ENCODE measurements around the gene ERFE.

Gene ERFE

DNA sequence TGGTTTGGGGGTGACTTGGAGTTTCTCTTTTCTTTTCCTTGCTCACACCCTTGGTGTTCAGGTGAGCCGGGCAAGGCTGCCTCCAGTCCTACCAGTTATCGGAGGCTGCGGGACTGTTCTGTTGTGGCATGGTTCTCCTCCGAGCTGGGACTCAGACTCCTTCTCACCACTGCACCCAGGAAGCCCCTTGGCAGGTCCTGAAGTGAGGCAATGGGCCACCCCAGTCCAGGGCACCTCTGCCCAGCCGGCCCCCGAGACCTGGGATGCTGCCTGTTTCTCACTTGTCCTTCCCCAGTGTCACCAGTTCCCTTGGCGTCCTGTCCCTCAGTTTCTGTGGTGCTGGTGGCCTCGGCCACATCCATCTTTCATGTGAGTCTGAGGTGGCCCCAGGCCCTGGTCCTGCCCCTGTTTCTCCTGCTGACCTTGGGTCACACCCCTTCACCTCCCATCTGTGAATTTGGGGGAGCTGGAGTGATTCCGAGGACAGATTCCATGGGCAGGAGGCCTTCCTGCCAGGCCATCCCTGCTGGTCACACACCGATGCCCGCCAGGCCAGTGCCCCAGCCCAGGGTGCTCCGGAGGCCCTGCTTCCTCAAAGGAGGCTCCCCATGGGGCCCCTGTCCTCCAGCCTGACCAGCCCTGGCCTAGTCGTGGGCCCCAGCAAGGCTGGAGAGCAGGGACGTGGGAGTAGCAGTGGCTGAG is 26.9 kb upstream of the ERFE start:
- H3K27me3 ChIP-seq (replicated peaks in 2 of 5; ENCODE audit: control insufficient read depth in 4 of 5, insufficient read depth in 5 of 5, low read length in 4 of 5): peaks cover 0 to 2% (median 0%) of the 10 kb centered on the region in 5 experiments
- H3K4me3 ChIP-seq (ENCODE audit: control insufficient read depth in 1 of 7, extremely low read depth in 1 of 7, insufficient read depth in 4 of 7, low read depth in 2 of 7, low read length in 6 of 7): no peak overlapping the region
- no peak for DNase-seq
- no peaks in the 10 kb centered on the region for H3K9me3 ChIP-seq (ENCODE audit: control extremely low read depth in 1 of 5, control insufficient read depth in 4 of 5, insufficient read depth in 2 of 5, low read depth in 1 of 5, low read length in 4 of 5)
- H3K4me1 ChIP-seq (ENCODE audit: control extremely low read depth in 1 of 4, control insufficient read depth in 4 of 4, insufficient read depth in 4 of 4, low read length in 3 of 4): peaks cover 0 to 2% (median 0%) of the 10 kb centered on the region in 4 experiments
- ChIA-PET POLR2A (no interaction called here), CTCF (interaction anchor here (1.5 kb wide), 1 partner anchor 11 kb away, joined by 4 read pairs; no protein-coding TSS in a partner anchor)
- no peak overlapping the region for H3K27ac ChIP-seq (ENCODE audit: insufficient read depth in 1 of 2, low read depth in 1 of 2, low read length in 2 of 2, poor library complexity in 1 of 2, severe bottlenecking in 2 of 2)
- 98% methylated on average over 13 of the region's 14 CpGs for WGBS (ENCODE audit: insufficient coverage)
- H3K36me3 ChIP-seq (ENCODE audit: control insufficient read depth in 4 of 4, insufficient read depth in 4 of 4, low read length in 3 of 4): no peaks in the 10 kb centered on the region

DNA sequence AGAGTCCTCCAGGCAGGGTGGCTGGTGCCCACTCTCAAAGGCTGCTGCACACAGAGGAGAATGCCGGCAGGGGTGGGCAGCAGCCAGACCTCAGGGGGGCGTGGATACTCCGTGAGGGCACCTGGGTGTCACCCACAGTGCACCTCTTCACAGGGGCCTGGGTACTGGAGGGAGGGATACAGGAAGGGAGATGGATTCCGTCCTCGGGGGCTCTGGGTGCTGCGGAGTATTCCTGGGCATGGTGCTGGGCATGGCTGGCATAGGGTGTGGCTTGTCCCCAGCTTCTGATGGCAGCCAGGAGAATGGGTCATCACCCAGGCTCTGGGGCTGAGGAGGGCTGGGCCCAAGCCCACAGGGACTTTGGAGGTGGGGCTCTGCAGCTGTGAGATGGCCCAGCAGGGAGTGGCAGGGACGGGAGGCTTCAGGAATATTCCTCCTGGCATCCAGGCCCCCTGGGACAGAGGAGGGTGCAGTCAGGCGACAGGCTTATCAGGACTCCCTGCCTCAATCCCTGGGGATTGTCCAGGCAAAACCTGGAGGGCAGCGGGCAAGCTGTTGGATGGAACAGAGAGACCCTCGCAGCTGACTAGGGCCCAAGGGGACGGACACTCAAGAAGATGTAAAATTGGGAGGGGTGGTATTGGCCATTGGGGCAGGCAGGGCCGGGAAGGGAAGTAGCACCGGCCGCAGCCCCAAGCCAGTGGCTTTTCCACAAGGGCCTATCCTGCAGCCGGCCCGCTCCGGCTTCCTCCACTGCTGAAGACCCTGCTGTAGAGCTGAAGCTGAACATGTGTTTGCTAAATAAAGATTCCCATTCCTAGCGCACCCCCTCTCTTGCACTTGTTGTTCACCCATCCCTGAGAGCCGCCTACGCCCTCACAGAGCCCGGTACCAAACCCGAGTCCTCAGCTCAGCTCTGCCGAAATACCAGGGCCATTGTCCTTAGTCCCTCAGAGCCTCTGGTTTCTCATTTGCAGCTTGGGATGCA is 26.0 kb upstream of the ERFE start:
- Histone ChIP-seq H3K4me3 (ENCODE audit: control insufficient read depth in 1 of 7, extremely low read depth in 1 of 7, insufficient read depth in 4 of 7, low read depth in 2 of 7, low read length in 6 of 7) (no peak overlapping the region), H3K36me3 (ENCODE audit: control insufficient read depth in 4 of 4, insufficient read depth in 4 of 4, low read length in 3 of 4) (no peaks in the 10 kb centered on the region), H3K27me3 (replicated peaks in 2 of 5; ENCODE audit: control insufficient read depth in 4 of 5, insufficient read depth in 5 of 5, low read length in 4 of 5) (peaks cover 0 to 2% (median 0%) of the 10 kb centered on the region in 5 experiments), H3K4me1 (ENCODE audit: control extremely low read depth in 1 of 4, control insufficient read depth in 4 of 4, insufficient read depth in 4 of 4, low read length in 3 of 4) (no peaks in the 10 kb centered on the region), H3K27ac (ENCODE audit: insufficient read depth in 1 of 2, low read depth in 1 of 2, low read length in 2 of 2, poor library complexity in 1 of 2, severe bottlenecking in 2 of 2) (no peak overlapping the region), H3K9me3 (ENCODE audit: control extremely low read depth in 1 of 5, control insufficient read depth in 4 of 5, insufficient read depth in 2 of 5, low read depth in 1 of 5, low read length in 4 of 5) (no peaks in the 10 kb centered on the region)
- DNase-seq: no peak
- ChIA-PET POLR2A (no interaction called here), CTCF (interaction anchor here (1.0 to 1.5 kb wide), 2 partner anchors 10 to 123 kb away, joined by 4 read pairs; no protein-coding TSS in a partner anchor)
- WGBS (ENCODE audit: insufficient coverage): 94% methylated on average over 18 of the region's 23 CpGs

DNA sequence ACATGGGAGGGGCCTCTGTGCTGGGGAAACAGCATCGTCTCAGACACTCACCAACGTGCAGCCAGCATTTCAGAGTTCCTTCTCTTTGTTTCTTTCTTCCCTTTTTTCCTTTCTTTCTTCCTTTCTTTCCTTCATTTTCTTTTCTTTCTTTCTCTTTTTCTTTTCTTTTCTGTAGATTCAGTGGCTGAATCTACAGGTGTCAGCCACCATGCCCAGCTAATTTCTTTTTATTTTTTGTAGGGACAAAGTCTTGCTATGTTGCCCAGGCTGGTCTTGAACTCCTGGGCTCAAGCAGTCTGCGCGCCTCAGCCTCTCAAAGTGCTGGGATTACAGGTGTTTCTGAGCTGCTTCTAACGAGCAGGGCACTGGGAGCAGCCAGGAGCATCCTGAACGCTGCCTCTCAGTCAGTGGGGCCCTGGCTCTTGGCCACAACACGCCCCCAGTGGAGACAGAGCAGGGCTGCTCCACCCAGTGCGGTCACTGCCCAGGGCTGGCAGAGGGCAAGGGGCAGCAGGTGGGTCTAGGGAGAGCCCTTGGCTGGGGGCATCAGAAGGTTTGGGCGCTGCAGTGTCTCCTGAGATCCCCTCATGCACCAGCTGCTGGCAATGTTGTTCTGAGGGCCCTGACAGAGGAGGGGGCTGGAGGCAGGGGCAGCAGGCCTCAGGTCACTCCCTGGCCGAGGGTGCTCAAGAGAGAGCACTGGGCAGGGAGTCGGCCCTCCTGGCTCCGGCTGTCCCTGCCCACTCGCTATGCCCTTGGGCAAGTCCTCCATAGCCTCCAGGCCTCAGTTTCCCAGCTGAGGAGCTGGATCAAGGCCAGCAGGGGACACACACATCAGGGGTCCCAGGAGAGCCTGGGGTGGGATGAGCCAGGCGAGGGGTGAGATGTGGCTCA is 25.0 kb upstream of the ERFE start:
- Histone ChIP-seq H3K27me3 (replicated peaks in 2 of 5; ENCODE audit: control insufficient read depth in 4 of 5, insufficient read depth in 5 of 5, low read length in 4 of 5) (no peaks in the 10 kb centered on the region), H3K4me1 (ENCODE audit: control extremely low read depth in 1 of 4, control insufficient read depth in 4 of 4, insufficient read depth in 4 of 4, low read length in 3 of 4) (no peaks in the 10 kb centered on the region), H3K36me3 (ENCODE audit: control insufficient read depth in 4 of 4, insufficient read depth in 4 of 4, low read length in 3 of 4) (no peaks in the 10 kb centered on the region), H3K4me3 (ENCODE audit: control insufficient read depth in 1 of 7, extremely low read depth in 1 of 7, insufficient read depth in 4 of 7, low read depth in 2 of 7, low read length in 6 of 7) (no peak overlapping the region), H3K27ac (ENCODE audit: insufficient read depth in 1 of 2, low read depth in 1 of 2, low read length in 2 of 2, poor library complexity in 1 of 2, severe bottlenecking in 2 of 2) (no peak overlapping the region), H3K9me3 (ENCODE audit: control extremely low read depth in 1 of 5, control insufficient read depth in 4 of 5, insufficient read depth in 2 of 5, low read depth in 1 of 5, low read length in 4 of 5) (no peaks in the 10 kb centered on the region)
- 88% methylated on average over 12 of the region's 14 CpGs for WGBS (ENCODE audit: insufficient coverage)
- ChIA-PET CTCF (interaction anchor here (1.0 to 1.5 kb wide), 2 partner anchors 9 to 122 kb away, joined by 4 read pairs; no protein-coding TSS in a partner anchor), POLR2A (no interaction called here)
- DNase-seq: no peak

- 98% methylated on average over 11 of the region's 11 CpGs for WGBS (ENCODE audit: insufficient coverage)
- ChIA-PET POLR2A (no interaction called here), CTCF (interaction anchor here (1.1 to 1.5 kb wide), 2 partner anchors 47 to 165 kb away, joined by 3 read pairs; no protein-coding TSS in a partner anchor)
- Histone ChIP-seq H3K4me1 (ENCODE audit: control extremely low read depth in 1 of 4, control insufficient read depth in 4 of 4, insufficient read depth in 4 of 4, low read length in 3 of 4) (peaks cover 0 to 2% (median under 1%) of the 10 kb centered on the region in 4 experiments), H3K9me3 (ENCODE audit: control extremely low read depth in 1 of 5, control insufficient read depth in 4 of 5, insufficient read depth in 2 of 5, low read depth in 1 of 5, low read length in 4 of 5) (no peaks in the 10 kb centered on the region), H3K27me3 (replicated peaks in 2 of 5; ENCODE audit: control insufficient read depth in 4 of 5, insufficient read depth in 5 of 5, low read length in 4 of 5) (no peaks in the 10 kb centered on the region), H3K36me3 (ENCODE audit: control insufficient read depth in 4 of 4, insufficient read depth in 4 of 4, low read length in 3 of 4) (no peaks in the 10 kb centered on the region), H3K4me3 (ENCODE audit: control insufficient read depth in 1 of 7, extremely low read depth in 1 of 7, insufficient read depth in 4 of 7, low read depth in 2 of 7, low read length in 6 of 7) (no peak overlapping the region), H3K27ac (ENCODE audit: insufficient read depth in 1 of 2, low read depth in 1 of 2, low read length in 2 of 2, poor library complexity in 1 of 2, severe bottlenecking in 2 of 2) (no peak overlapping the region)
- DNase-seq: no peak
Observed at GRCh38 chr2:238134393-238134785, 24.4 kb upstream of the ERFE start.

GRCh38 chr2:238135601-238136150 is 23.1 kb upstream of the ERFE start:
- Histone ChIP-seq H3K4me3 (ENCODE audit: control insufficient read depth in 1 of 7, extremely low read depth in 1 of 7, insufficient read depth in 4 of 7, low read depth in 2 of 7, low read length in 6 of 7) (no peak overlapping the region), H3K27ac (ENCODE audit: insufficient read depth in 1 of 2, low read depth in 1 of 2, low read length in 2 of 2, poor library complexity in 1 of 2, severe bottlenecking in 2 of 2) (no peak overlapping the region), H3K27me3 (replicated peaks in 2 of 5; ENCODE audit: control insufficient read depth in 4 of 5, insufficient read depth in 5 of 5, low read length in 4 of 5) (no peaks in the 10 kb centered on the region), H3K4me1 (ENCODE audit: control extremely low read depth in 1 of 4, control insufficient read depth in 4 of 4, insufficient read depth in 4 of 4, low read length in 3 of 4) (peaks cover 0 to 6% (median 2%) of the 10 kb centered on the region in 4 experiments), H3K9me3 (ENCODE audit: control extremely low read depth in 1 of 5, control insufficient read depth in 4 of 5, insufficient read depth in 2 of 5, low read depth in 1 of 5, low read length in 4 of 5) (no peaks in the 10 kb centered on the region), H3K36me3 (ENCODE audit: control insufficient read depth in 4 of 4, insufficient read depth in 4 of 4, low read length in 3 of 4) (no peaks in the 10 kb centered on the region)
- POLR2A ChIA-PET: no interaction called here
- CTCF ChIA-PET: interaction anchor here (1.1 to 1.5 kb wide), 2 partner anchors 48 to 166 kb away, joined by 3 read pairs; no protein-coding TSS in a partner anchor
- no peak for DNase-seq
- 91% methylated on average over 10 of the region's 15 CpGs for WGBS (ENCODE audit: insufficient coverage)

- H3K36me3 ChIP-seq (ENCODE audit: control insufficient read depth in 4 of 4, insufficient read depth in 4 of 4, low read length in 3 of 4): no peaks in the 10 kb centered on the region
- no peaks in the 10 kb centered on the region for H3K27me3 ChIP-seq (replicated peaks in 2 of 5; ENCODE audit: control insufficient read depth in 4 of 5, insufficient read depth in 5 of 5, low read length in 4 of 5)
- ChIA-PET CTCF (interaction anchor here (0.9 to 1.8 kb wide), 4 partner anchors 8 to 21 kb away, joined by 3 to 4 read pairs (median 4); no protein-coding TSS in a partner anchor), POLR2A (no interaction called here)
- no peak overlapping the region for H3K27ac ChIP-seq (ENCODE audit: insufficient read depth in 1 of 2, low read depth in 1 of 2, low read length in 2 of 2, poor library complexity in 1 of 2, severe bottlenecking in 2 of 2)
- peaks cover 0 to 19% (median 14%) of the 10 kb centered on the region in 4 experiments for H3K4me1 ChIP-seq (ENCODE audit: control extremely low read depth in 1 of 4, control insufficient read depth in 4 of 4, insufficient read depth in 4 of 4, low read length in 3 of 4)
- WGBS (ENCODE audit: insufficient coverage): 95% methylated on average over 13 of the region's 14 CpGs
- DNase-seq: no peak
- no peaks in the 10 kb centered on the region for H3K9me3 ChIP-seq (ENCODE audit: control extremely low read depth in 1 of 5, control insufficient read depth in 4 of 5, insufficient read depth in 2 of 5, low read depth in 1 of 5, low read length in 4 of 5)
- no peak overlapping the region for H3K4me3 ChIP-seq (ENCODE audit: control insufficient read depth in 1 of 7, extremely low read depth in 1 of 7, insufficient read depth in 4 of 7, low read depth in 2 of 7, low read length in 6 of 7)
Observed at GRCh38 chr2:238136820-238137537, 21.8 kb upstream of the ERFE start.
